Measurements from ENCODE around the gene ATP2A1.

The ATP2A1 gene

GRCh38 chr16:28925386-28926228, 47.3 kb downstream of the ATP2A1 start:
- TF ChIP-seq ZBTB7A (IDR thresholded peaks at IDR 0.05; ENCODE audit: low read depth) (0 out of 2 replicates have a peak, but pooled peaks have one; percentile 7), EGR1 (IDR thresholded peaks at IDR 0.05) (no peak), TEAD4 (IDR thresholded peaks at IDR 0.05) (no peak; the same call in 1 of the 2 replicates), TAF1 (IDR thresholded peaks at IDR 0.05; ENCODE audit: low read depth) (peak; percentile 53; the same call in 1 of the 2 replicates)

- TF ChIP-seq TAF1 (IDR thresholded peaks at IDR 0.05; ENCODE audit: low read depth): no peak
- no peak for TF ChIP-seq RAD21 (IDR thresholded peaks at IDR 0.05; ENCODE audit: low read depth)
- no peak for TF ChIP-seq USF1 (IDR thresholded peaks at IDR 0.05)
- TF ChIP-seq TCF12 (IDR thresholded peaks at IDR 0.05; ENCODE audit: low read depth): no peak
- no peak for TF ChIP-seq CEBPB (IDR thresholded peaks at IDR 0.05)
- TF ChIP-seq TEAD4 (IDR thresholded peaks at IDR 0.05): no peak
- TF ChIP-seq EP300 (IDR thresholded peaks at IDR 0.05; ENCODE audit: borderline replicate concordance): no peak
These were observed 49.5 kb downstream of the ATP2A1 start for GRCh38 chr16:28927815-28928214.

GRCh38 chr16:28930203-28930602, 51.9 kb downstream of the ATP2A1 start:
- TF ChIP-seq RAD21 (IDR thresholded peaks at IDR 0.05; ENCODE audit: low read depth): no peak
- no peak for TF ChIP-seq NFIC (IDR thresholded peaks at IDR 0.05)
- no peak for TF ChIP-seq USF1 (IDR thresholded peaks at IDR 0.05)
- no peak for TF ChIP-seq CEBPB (IDR thresholded peaks at IDR 0.05)

- no peak for TF ChIP-seq TCF12 (IDR thresholded peaks at IDR 0.05; ENCODE audit: low read depth)
- TF ChIP-seq MAX (IDR thresholded peaks at IDR 0.05): no peak
- no peak for TF ChIP-seq YY1 (IDR thresholded peaks at IDR 0.05; ENCODE audit: low read depth)
- TF ChIP-seq TAF1 (IDR thresholded peaks at IDR 0.05; ENCODE audit: low read depth): no peak
- TF ChIP-seq CREB1 (IDR thresholded peaks at IDR 0.05; ENCODE audit: low read depth): no peak
- no peak for TF ChIP-seq REST (IDR thresholded peaks at IDR 0.05; ENCODE audit: low read depth)
- no peak for TF ChIP-seq RAD21 (IDR thresholded peaks at IDR 0.05; ENCODE audit: low read depth)
- no peak for TF ChIP-seq ZBTB7A (IDR thresholded peaks at IDR 0.05; ENCODE audit: low read depth)
- no peak for TF ChIP-seq TEAD4 (IDR thresholded peaks at IDR 0.05)
- TF ChIP-seq FOXM1 (IDR thresholded peaks at IDR 0.05; ENCODE audit: borderline replicate concordance, low read depth): no peak
- no peak for TF ChIP-seq USF1 (IDR thresholded peaks at IDR 0.05)
- no peak for TF ChIP-seq CEBPB (IDR thresholded peaks at IDR 0.05)
- no peak for TF ChIP-seq EGR1 (IDR thresholded peaks at IDR 0.05)
- TF ChIP-seq NFIC (IDR thresholded peaks at IDR 0.05): no peak
- TF ChIP-seq EP300 (IDR thresholded peaks at IDR 0.05; ENCODE audit: borderline replicate concordance): no peak
These were observed 52.4 kb downstream of the ATP2A1 start for GRCh38 chr16:28930652-28931051.

- TF ChIP-seq YY1 (IDR thresholded peaks at IDR 0.05; ENCODE audit: low read depth): no peak
- no peak for TF ChIP-seq TEAD4 (IDR thresholded peaks at IDR 0.05)
- TF ChIP-seq FOXM1 (IDR thresholded peaks at IDR 0.05; ENCODE audit: borderline replicate concordance, low read depth): no peak
- no peak for TF ChIP-seq NFIC (IDR thresholded peaks at IDR 0.05)
- TF ChIP-seq RAD21 (IDR thresholded peaks at IDR 0.05; ENCODE audit: low read depth): no peak
- TF ChIP-seq CREB1 (IDR thresholded peaks at IDR 0.05; ENCODE audit: low read depth): no peak
- no peak for TF ChIP-seq EP300 (IDR thresholded peaks at IDR 0.05; ENCODE audit: borderline replicate concordance)
- no peak for TF ChIP-seq CEBPB (IDR thresholded peaks at IDR 0.05)
- no peak for TF ChIP-seq MAX (IDR thresholded peaks at IDR 0.05)
- no peak for TF ChIP-seq TAF1 (IDR thresholded peaks at IDR 0.05; ENCODE audit: low read depth)
- TF ChIP-seq ZBTB7A (IDR thresholded peaks at IDR 0.05; ENCODE audit: low read depth): no peak
- no peak for TF ChIP-seq REST (IDR thresholded peaks at IDR 0.05; ENCODE audit: low read depth)
- TF ChIP-seq EGR1 (IDR thresholded peaks at IDR 0.05): no peak
- no peak for TF ChIP-seq USF1 (IDR thresholded peaks at IDR 0.05)
- no peak for TF ChIP-seq TCF12 (IDR thresholded peaks at IDR 0.05; ENCODE audit: low read depth)
These were observed 53.5 kb downstream of the ATP2A1 start, which contains the start of gene CD19 for GRCh38 chr16:28931801-28932225. TSS of gene CD19 (plus strand) at chr16:28931971. CDS start at chr16:28932001, 30 bp downstream.
